ENCODE data around the gene SLC2A2.

GRCh38 chr3:170962411-170962810 lies 64.1 kb downstream of the SLC2A2 start:
- TF ChIP-seq POLR2A (IDR thresholded peaks at IDR 0.05) (no peak), CTCF (IDR thresholded peaks at IDR 0.05) (no peak), POLR2AphosphoS5 (IDR thresholded peaks at IDR 0.05; ENCODE audit: insufficient read depth in 1 of 2, low read depth in 1 of 2) (no peak)
